ENCODE results near the gene BICD1. TPM values are rescaled to one million over a fixed set of nuclear protein-coding genes. Genes with fewer than 3 reads are reported as not detected.

The BICD1 gene
- 95.0 TPM for total RNA-seq

DNA sequence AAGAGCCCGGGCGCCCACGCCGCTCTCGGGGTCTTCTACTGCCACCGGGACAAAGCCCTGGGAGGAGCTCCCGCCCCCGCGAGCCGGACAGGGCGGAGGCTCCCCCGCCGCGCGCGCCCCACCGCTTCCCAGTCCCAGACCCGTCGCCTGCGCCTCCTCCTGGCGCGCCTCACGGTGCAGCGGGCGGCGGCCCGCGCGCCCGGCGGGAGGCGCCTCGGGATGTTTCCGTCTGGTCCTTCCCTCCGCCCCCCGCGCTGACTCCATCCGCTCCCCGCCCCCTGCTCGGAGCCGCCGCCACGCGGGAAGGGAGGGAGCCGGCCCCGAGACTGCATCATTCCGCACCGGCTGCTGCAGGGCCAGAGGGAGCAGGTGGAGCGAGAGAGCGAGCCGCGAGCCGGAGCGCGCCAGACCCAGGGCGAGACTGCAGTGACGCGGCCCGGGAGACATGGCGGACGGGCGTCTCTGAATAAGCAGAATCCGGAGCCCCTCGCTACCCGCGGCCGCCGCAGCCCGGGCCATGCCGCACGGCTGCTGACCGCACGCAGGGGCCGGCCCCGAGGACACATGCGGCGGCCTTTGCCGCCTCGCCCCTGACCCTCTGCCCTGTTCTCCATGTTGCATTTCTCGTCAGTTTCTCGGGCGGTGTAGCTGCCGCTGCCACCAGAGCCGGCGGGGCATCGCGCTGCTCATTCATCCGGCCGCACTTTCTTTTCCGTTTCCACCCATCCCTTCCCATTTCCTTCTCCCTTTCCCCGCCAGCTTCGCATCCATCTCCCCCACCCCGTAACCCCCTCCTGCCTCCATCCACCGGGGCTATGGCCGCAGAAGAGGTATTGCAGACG is at the start of gene BICD1:
Gene BICD1, plus strand, starts transcription at position 331 of the 842 bp plus-strand sequence. Its CDS starts 485 bp downstream, at position 816.
- ATAC-seq: peak; percentile 97
- peak; percentile 93 for DNase-seq (ENCODE audit: low spot score)
- intact Hi-C loops (cut with DNase I): no loop called here

DNA sequence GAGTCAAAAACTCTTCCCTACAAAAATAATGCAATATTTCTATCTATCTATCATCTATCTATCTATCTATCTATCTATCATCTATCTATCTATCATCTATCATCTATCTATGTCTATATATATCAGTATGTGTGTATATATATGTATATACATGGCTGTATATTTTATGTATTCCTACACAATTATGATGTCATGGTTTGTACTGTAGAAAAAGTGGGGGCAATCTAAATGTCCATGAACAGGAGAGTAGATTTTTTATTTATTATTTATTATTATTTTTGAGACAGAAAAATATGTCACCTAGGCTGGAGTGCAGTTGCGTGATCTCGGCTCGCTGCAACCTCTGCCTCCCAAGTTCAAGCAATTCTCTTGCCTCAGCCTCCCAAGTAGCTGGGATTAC is 45.6 kb upstream of the BICD1 start:
- intact Hi-C loops (cut with DNase I): loop anchor here (5.0 kb wide), 1 partner anchor 241 kb away; no protein-coding TSS in a partner anchor
- no peak for DNase-seq (ENCODE audit: low spot score)
- no peak for ATAC-seq

- intact Hi-C loops (cut with DNase I): loop anchor here (5.0 kb wide), 1 partner anchor 239 kb away; no protein-coding TSS in a partner anchor
- ATAC-seq (no peak), DNase-seq (ENCODE audit: low spot score) (no peak)
These were observed 43.8 kb upstream of the BICD1 start for GRCh38 chr12:32062881-32063280.

DNA sequence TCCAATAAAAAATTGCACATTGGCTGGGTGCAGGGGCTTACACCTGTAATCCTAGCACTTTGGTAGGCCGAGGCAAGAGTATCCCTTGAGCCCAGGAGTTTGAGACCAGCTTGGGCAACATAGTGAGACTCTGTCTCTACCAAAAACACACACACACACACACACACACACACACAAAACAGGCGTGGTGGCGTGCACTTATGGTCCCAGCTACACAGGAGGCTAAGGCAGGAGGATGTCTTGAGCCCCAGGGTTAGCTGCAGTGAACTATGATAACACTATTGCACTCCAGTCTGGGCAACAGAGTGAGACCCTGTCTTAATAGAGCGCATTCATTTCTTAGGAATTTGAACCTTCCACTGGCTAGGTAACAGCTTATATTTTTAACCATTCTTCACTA is 42.9 kb upstream of the BICD1 start:
- no peak for ATAC-seq
- DNase-seq (ENCODE audit: low spot score): no peak
- intact Hi-C loops (cut with DNase I): loop anchor here (5.0 kb wide), 1 partner anchor 239 kb away; no protein-coding TSS in a partner anchor

DNA sequence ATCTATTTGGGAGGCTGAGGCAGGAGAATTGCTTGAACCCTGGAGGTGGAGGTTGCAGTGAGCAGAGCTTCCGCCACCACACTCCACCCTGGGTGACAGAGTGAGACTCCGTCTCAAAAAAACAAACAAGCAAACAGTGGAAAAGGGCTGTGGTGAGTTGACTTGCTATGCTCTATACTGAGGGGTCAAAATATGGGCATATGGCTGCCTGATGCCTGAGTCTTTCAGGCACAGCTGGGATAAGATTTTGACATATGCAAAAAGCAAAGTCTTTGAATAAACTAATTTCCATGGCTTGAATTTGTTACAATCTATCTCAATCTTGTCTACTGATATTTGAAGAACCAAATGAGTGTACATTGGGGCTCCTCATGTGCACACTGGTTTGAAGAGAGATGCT is 40.4 kb upstream of the BICD1 start:
- intact Hi-C loops (cut with DNase I): no loop called here
- DNase-seq (ENCODE audit: low spot score) (no peak), ATAC-seq (no peak)

GRCh38 chr12:32069071-32069470 is 37.6 kb upstream of the BICD1 start:
- intact Hi-C loops (cut with DNase I): no loop called here
- no peak for DNase-seq (ENCODE audit: low spot score)
- ATAC-seq: no peak

DNA sequence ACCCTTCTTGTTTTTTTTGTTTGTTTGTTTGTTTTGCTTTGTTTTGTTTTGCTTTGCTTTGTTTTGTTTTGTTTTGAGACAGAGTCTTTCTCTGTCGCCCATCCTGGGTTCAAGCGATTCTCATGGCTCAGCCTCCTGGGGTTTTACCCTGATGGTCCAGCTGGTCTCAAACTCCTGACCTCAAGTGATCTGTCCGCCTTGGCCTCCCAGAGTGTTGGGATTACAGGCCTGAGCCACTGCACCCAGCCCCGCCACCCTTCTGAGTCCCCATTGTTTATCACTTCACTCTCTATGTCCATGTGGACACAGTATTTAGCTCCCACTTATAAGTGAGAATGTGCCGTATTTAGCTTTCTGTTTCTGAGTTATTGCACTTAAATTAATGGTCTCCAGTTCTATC is 36.9 kb upstream of the BICD1 start:
- no peak for ATAC-seq
- DNase-seq (ENCODE audit: low spot score): no peak
- intact Hi-C loops (cut with DNase I): no loop called here

- DNase-seq (ENCODE audit: low spot score) (no peak), ATAC-seq (no peak)
- intact Hi-C loops (cut with DNase I): no loop called here
These were observed 36.3 kb upstream of the BICD1 start for GRCh38 chr12:32070370-32070769.

DNA sequence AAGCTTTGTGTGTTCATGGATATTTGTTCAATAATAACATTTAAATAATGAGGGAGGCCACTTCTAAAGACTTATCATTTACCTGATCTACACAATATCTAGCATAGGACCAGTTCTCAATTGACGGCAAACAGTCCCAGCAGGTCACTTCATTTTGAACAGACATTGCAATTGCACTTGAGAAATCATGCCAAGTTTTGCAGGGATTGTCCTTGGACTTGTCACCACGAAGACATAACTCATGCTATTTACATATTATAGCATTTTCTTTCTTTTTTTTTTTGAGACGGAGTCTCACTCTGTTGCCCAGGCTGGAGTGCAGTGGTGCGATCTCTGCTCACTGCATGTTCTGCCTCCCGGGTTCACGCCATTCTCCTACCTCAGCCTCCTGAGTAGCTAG is 34.5 kb upstream of the BICD1 start:
- intact Hi-C loops (cut with DNase I): no loop called here
- ATAC-seq: no peak
- DNase-seq (ENCODE audit: low spot score): no peak

DNA sequence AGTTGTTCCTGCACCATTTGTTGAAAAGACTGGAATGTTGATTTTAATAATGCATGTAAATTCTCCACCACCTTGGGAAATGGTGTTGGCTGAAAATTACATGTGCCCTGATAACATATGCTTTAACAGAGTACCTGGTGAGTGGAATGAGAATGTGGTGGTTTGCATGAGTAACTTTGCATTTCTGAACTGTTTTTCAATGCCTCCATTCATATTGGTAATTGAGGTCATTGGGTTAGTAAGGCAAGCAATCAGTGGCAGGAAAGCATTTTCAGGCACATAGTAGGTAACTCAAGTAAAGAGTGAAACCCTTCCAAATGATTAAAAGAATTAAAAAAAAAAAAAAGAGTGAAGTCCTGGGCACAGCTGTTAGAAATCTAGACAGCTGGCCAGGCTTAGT is 32.2 kb upstream of the BICD1 start:
- intact Hi-C loops (cut with DNase I): no loop called here
- ATAC-seq (no peak), DNase-seq (ENCODE audit: low spot score) (no peak)

DNA sequence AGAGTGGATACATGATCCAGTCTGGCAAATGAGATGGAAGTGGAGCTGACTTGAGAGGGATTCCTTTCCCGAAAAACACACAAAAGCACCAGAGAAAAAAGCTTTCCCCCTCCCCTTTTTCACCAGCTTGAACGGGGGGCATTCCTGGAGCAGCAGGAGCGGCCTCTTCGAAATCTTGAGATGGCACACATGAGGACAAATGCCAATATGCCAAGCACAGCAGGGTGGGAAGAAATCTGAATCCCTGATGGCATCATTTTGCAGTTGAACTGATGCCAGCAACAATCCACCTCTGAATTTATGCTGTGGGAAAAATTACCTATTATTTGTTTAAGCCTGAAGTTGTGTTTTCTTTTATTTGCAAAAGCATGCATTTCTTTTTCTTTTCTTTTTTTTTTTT is 29.7 kb upstream of the BICD1 start:
- ATAC-seq: no peak
- DNase-seq (ENCODE audit: low spot score): no peak

DNA sequence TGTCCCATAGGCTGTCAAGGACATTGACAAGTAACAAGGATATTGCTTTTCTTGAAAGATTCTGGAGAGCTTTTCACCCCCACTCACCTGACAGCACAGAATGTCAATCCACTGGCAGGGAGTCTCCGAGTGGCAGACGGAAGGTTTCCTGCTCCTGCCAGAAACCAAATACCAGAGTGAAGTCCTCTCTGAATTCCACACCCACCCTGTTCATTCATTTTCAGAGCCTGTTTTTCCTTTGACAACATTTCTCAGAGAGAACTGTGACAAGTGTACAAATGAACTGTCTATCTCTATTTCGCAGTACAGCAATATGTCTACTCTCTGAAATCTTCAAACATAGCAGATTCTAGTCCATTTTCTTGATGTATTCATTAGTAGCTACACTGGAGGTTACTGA is 26.2 kb upstream of the BICD1 start:
- intact Hi-C loops (cut with DNase I): no loop called here
- DNase-seq (ENCODE audit: low spot score) (no peak), ATAC-seq (no peak)

More for the DNA sequence above, 29.7 kb upstream of the BICD1 start:
- intact Hi-C loops (cut with DNase I): no loop called here

GRCh38 chr12:32083489-32083888 is 23.2 kb upstream of the BICD1 start:
- ATAC-seq: no peak
- intact Hi-C loops (cut with DNase I): no loop called here
- no peak for DNase-seq (ENCODE audit: low spot score)

DNA sequence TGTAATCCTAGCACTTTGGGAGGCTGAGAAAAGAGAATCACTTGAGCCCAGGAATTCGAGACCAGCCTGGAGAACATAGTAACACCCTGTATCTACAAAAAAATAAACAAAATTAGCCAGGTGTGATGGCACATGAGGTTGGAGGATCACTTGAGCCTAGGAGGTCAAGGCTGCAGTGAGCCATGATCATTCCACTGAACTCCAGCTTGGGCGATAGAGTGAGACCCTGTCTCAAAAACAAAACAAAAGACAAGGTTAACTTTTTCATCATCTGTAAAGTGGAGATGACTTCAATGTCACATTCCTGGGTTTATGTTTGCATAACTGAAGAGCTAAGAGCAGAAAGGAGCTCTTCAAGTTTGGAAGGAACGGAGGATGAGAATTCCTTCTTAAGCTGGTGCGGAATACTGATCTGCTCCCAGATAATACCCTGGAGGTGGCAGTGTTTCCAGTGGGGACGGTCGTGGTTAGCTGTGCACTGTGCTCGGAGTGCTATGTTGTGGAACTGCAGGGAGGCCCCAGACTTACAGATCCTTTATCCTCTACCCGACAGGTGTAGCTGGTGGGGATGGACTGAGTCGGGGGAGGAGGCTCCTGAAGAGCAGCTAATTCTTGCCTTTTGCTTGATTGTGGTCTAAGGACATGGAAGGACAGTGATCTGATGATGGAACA is 22.5 kb upstream of the BICD1 start:
- intact Hi-C loops (cut with DNase I): no loop called here
- DNase-seq (ENCODE audit: low spot score) (no peak), ATAC-seq (no peak)

DNA sequence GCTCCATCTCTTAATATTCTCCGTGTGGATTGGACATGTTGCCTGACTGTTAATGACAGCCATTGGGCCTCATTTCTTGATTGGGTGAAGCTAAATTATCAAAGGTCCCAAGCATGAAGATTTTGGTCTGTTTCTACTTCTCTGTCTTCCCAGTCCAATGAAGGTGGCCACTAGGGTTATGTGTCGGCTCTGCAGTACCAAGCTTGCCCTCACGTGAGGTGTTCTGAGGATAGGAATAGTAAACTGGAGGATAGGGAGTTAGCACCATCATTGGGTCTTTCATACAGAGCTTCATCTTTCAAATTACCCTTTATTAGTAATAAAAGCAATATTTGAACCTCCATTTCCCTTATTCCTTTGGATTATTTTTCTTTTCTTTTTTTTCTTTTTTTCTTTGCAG is 21.9 kb upstream of the BICD1 start:
- intact Hi-C loops (cut with DNase I): no loop called here
- ATAC-seq (no peak), DNase-seq (ENCODE audit: low spot score) (no peak)

GRCh38 chr12:32087306-32087705 is 19.3 kb upstream of the BICD1 start:
- DNase-seq (ENCODE audit: low spot score) (no peak), ATAC-seq (no peak)
- intact Hi-C loops (cut with DNase I): no loop called here

DNA sequence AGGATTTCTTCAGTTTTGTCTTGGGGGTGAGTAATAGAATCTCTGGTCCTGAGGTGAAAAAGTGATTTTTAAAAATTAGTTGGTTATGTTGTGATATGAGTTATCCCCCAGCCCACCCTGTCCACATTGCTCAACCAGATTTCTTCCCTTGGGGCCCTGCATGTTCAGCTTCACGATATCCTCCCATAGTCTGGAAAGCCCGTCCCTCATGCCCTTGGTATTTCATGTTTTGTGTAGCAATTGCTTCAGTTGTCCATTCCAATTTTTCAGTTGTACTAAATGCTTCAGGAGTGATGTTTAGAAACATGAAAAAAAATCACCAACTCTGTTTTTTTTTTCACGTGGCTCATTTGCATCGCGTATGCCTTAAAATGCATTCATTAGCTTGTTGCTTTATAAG is 17.5 kb upstream of the BICD1 start:
- intact Hi-C loops (cut with DNase I): no loop called here
- DNase-seq (ENCODE audit: low spot score): no peak
- ATAC-seq: no peak

DNA sequence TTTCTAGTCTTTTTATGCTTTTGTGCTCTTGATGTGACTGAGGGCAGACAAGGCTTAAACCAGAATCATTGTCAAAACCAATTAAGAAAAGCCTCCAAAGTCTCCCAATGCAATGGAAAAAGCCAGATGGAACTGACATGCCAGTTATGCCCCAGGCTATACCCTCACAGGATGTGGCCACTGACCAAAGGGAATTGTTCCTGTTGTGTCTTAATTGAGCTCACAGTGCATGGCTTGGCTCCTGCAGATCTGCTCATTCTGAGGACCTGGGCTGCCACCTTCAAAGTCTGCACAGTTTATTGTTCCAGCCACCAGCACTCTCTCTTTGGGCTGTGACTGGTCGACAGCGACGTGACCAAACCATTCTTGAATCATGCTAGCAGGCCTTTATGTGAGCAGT is 17.1 kb upstream of the BICD1 start:
- ATAC-seq (no peak), DNase-seq (ENCODE audit: low spot score) (no peak)
- intact Hi-C loops (cut with DNase I): no loop called here

DNA sequence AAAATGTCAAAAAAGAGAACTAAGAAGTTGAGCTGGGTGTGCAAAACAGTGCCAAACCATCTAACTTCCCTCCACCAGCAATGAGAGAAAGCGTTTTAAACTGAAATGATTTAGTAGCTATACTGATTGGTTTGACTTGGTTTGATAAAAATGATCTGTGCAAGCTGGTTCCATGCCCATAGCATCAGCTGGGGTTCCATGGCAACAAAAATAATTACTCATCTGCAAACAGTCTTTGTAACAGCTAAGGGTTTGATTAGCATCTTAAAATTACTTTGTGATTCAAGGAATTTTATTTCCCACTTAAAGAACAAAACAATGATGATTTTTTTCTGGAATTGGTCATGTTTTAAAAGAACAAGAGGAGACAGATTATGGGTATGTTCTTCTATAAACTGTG is 15.0 kb upstream of the BICD1 start:
- DNase-seq (ENCODE audit: low spot score) (no peak), ATAC-seq (no peak)
- intact Hi-C loops (cut with DNase I): no loop called here

DNA sequence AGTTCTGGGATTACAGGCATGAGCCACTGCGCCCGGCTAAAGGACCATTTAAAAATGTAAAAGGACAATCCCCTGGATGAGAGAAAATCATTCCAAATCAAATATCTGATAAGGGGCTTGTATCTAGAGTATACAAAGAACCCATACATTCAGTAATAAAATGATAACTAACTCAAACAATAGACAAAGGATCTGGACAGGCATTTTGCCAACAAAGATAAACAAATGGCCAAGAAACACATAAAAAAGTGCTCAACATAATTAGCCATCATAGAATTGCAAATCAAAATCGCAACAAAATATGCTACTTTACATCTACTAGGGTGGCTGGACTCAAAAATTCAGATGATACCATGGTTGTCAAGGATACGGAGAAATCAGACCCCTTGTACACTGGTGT is 8.5 kb upstream of the BICD1 start:
- no peak for ATAC-seq
- no peak for DNase-seq (ENCODE audit: low spot score)
- intact Hi-C loops (cut with DNase I): no loop called here

Measured in sciatic nerve (tissue), 2 donors.